ENCODE measurements around the gene PAN3. TPM values are rescaled to one million over a fixed set of nuclear protein-coding genes. Genes with fewer than 3 reads are reported as not detected.
A peak's percentile ranks its signal among the peaks of the same experiment; 100 is the strongest.

Gene PAN3
- total RNA-seq, 1 donor from 2014 or later: 15.5 TPM

DNA sequence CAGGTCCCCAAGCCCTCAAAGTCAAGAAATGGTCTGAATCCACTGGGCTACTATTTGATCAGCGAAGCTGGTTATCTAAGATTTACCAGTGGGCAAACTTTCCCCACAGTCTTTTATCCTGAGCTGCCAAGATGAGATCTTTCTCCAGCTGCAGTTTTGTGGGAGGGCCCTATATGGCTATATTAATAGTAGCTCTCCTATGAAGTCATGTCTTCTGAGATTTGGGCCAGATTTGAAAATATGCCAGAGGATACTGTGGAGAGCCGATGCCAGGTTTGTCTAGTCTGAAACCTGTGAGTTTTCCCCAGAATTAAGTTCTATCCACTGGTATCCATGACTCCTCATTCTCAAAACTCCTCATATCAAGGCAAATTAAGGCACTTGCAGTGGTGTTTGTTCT, 183.4 kb downstream of the PAN3 start:
- TF ChIP-seq, protein P1, sequence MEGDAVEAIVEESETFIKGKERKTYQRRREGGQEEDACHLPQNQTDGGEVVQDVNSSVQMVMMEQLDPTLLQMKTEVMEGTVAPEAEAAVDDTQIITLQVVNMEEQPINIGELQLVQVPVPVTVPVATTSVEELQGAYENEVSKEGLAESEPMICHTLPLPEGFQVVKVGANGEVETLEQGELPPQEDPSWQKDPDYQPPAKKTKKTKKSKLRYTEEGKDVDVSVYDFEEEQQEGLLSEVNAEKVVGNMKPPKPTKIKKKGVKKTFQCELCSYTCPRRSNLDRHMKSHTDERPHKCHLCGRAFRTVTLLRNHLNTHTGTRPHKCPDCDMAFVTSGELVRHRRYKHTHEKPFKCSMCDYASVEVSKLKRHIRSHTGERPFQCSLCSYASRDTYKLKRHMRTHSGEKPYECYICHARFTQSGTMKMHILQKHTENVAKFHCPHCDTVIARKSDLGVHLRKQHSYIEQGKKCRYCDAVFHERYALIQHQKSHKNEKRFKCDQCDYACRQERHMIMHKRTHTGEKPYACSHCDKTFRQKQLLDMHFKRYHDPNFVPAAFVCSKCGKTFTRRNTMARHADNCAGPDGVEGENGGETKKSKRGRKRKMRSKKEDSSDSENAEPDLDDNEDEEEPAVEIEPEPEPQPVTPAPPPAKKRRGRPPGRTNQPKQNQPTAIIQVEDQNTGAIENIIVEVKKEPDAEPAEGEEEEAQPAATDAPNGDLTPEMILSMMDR (conservative IDR thresholded peaks at IDR 0.05; ENCODE audit: low read depth, low read length): no peak
- H3K4me3 ChIP-seq (ENCODE audit: low read depth, low read length): no peak overlapping the region
- DNase-seq (ENCODE audit: low read depth): no peak

DNA sequence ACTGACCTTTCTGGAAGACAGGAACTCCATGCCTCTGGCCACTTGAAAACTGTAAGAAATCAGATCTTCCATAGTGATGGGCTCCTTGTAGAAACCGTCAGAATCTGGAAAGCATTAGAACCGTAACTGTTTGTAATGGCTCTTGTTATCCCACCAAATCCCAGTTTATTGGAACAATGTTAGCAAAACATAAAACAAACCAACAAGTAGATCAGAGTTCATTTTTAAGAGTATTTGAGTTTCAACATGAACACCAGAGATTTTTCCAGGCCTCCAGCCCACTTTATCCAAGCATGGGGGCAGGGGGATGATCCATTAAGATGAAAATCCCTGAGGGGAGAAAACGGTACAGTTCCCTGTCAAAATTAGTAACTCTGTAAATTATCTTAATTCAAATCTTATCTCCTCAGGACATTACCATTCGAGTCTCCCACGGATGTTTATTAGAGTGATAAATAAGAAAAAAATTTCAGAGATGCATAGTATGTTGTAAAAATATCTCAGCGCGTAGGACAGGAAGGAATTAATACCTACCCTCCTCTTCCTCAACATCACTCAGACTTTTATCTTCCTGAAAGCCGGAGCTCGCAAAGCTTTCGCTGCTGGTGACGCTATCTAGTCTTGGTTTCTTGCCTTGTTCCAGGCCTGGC, 184.0 kb downstream of the PAN3 start:
- no peak overlapping the region for H3K4me3 ChIP-seq (ENCODE audit: low read depth, low read length)
- DNase-seq (ENCODE audit: low read depth): no peak
- TF ChIP-seq, protein P1 (conservative IDR thresholded peaks at IDR 0.05; ENCODE audit: low read depth, low read length): no peak

DNA sequence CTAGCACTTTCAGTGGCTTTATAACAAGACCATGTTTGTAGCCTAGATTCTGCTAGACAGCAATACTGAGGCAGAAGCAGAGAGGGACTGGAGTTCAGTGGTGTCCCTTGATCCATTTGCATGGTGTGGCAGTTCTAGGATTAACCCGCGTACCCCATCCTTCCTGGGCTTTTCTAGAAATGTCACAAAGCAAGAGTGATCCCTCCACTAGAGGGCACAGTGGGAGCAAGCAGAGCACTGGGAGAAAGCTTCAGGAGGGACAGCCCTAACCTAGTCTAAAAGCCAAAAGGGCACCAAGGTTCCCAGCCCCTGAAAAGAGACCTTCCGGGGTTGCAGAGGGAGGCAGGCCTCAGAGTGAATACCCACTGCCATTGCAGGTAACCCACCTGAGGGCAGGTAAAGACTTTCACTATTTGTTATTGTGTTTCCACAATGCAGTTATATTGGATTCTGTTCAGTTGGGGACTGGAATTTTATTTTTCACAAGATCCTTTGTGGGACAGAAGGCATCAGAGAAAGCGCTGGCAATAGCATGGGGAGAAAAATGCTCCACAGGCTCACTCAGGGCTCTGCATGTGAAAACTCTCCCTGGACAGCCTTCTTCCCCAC, 185.9 kb downstream of the PAN3 start:
- no peak for DNase-seq (ENCODE audit: low read depth)

GRCh38 chr13:28325022-28325421, 186.7 kb downstream of the PAN3 start:
- TF ChIP-seq, protein P1 (conservative IDR thresholded peaks at IDR 0.05; ENCODE audit: low read depth, low read length): no peak
- no peak overlapping the region for H3K4me3 ChIP-seq (ENCODE audit: low read depth, low read length)
- DNase-seq (ENCODE audit: low read depth): no peak

More for the DNA sequence above, 185.9 kb downstream of the PAN3 start:
- no peak overlapping the region for H3K4me3 ChIP-seq (ENCODE audit: low read depth, low read length)
- TF ChIP-seq, protein P1 (conservative IDR thresholded peaks at IDR 0.05; ENCODE audit: low read depth, low read length): peak; percentile 94

GRCh38 chr13:28326056-28326455, 187.7 kb downstream of the PAN3 start:
- no peak overlapping the region for H3K4me3 ChIP-seq (ENCODE audit: low read depth, low read length)
- DNase-seq (ENCODE audit: low read depth): no peak
- TF ChIP-seq, protein P1 (conservative IDR thresholded peaks at IDR 0.05; ENCODE audit: low read depth, low read length): no peak

- no peak overlapping the region for H3K4me3 ChIP-seq (ENCODE audit: low read depth, low read length)
- TF ChIP-seq, protein P1 (conservative IDR thresholded peaks at IDR 0.05; ENCODE audit: low read depth, low read length): no peak
- no peak for DNase-seq (ENCODE audit: low read depth)
Measured at GRCh38 chr13:28327373-28328270, 189.3 kb downstream of the PAN3 start.
